Measurements from ENCODE around the gene ATE1.

DNA sequence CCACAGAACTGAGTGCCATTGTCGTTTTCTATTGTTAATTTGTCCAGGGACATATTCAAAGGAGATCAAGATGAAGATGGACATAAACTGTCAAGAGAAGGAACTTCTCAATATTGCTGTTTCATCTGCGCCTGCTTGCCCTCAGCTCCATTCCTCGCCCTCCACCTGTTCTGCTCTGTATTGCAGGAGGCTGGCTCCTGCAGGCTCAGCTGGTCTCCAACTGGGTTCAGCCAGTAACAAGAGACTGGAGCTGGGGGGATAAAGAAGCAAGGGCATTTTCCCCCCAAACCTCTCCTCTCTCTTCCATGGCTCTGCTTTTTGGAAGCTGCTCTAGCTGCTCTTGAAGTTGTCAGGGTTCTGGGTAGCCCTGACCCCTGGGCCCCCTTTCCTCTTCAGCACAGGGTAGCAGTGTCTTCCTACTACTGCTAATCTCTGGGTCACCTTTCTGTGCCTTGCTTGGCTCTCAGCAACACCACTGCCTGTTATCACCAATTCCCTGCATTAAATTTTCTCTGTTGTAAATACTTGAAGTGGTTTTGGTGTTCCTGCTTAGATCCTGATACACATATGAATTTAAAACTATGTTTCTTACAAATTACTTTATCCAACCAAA, 180.6 kb downstream of the ATE1 start:
- TF ChIP-seq CTCF (IDR thresholded peaks at IDR 0.05; ENCODE audit: low read depth, low read length) (no peak), EZH2phosphoT487 (IDR thresholded peaks at IDR 0.05; ENCODE audit: low read depth) (no peak)
